GM12872 (cell line): ENCODE results near the gene TTC12.

Source experiments
- TF ChIP-seq, protein P1 (sequence below): IDR thresholded peaks from 3 replicates; pipeline ENCODE4 v1.5.1; 2011; ENCODE audit warnings: low read depth, mild to moderate bottlenecking, low read length, moderate library complexity; ENCODE audit not compliant: insufficient read depth

Gene TTC12

DNA sequence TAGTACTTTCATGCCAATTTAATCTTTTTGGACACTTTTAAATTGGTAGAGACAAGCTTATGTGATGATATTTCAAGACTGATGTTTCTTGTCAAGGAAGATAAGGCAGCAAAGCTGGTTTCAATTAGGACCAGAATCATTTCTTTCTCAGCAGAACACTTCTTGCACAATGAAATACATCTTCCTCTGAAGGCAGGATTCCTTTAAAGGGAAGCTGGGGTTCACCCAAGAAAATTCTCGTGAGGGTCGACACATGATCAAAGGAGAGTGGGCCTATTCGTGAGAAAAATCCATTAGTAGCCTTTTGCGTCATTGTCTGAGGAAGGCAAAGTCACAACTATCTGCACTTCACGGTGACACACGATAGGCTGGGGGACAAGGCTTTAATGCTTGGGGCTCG is 17.6 kb downstream of the TTC12 start:
- TF ChIP-seq, protein P1, sequence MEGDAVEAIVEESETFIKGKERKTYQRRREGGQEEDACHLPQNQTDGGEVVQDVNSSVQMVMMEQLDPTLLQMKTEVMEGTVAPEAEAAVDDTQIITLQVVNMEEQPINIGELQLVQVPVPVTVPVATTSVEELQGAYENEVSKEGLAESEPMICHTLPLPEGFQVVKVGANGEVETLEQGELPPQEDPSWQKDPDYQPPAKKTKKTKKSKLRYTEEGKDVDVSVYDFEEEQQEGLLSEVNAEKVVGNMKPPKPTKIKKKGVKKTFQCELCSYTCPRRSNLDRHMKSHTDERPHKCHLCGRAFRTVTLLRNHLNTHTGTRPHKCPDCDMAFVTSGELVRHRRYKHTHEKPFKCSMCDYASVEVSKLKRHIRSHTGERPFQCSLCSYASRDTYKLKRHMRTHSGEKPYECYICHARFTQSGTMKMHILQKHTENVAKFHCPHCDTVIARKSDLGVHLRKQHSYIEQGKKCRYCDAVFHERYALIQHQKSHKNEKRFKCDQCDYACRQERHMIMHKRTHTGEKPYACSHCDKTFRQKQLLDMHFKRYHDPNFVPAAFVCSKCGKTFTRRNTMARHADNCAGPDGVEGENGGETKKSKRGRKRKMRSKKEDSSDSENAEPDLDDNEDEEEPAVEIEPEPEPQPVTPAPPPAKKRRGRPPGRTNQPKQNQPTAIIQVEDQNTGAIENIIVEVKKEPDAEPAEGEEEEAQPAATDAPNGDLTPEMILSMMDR = no peak

DNA sequence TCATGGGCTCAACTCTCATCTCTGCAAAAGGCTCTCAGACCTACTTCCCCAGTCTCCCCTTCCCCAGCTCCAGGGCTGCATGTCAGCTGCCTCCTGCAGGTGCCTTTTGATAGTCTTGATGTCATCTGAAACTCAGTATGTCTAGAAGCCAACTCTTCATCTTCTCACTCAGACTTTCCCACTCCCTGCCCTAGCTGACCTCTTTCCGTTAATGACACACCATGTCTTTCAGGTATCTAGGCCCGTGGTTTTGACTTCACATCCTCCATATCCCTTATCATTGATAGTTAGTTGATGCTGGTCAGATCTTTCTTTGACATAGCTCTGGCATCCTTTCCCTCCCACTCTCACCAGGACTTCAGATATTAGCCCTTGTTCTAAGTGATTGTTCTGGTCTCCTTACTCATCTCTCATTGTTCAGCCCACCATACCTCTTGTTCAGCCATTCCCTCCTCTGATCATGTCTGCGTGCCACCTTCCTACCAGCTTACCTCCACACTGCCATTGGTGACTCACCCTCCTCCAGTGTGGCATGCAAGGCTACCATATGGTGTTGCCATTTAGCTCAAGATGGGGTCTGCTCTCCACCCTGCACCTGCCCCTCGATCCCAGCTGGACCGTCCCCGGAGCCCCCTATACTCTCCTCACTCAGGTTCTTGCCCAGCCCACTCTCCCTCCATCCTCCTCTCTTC is 18.4 kb downstream of the TTC12 start:
- TF ChIP-seq, protein P1 = no peak

GRCh38 chr11:113334183-113334582 is 19.8 kb downstream of the TTC12 start:
- TF ChIP-seq, protein P1 = no peak

- TF ChIP-seq, protein P1 = no peak
These were observed 24.3 kb downstream of the TTC12 start for GRCh38 chr11:113338730-113339129.

DNA sequence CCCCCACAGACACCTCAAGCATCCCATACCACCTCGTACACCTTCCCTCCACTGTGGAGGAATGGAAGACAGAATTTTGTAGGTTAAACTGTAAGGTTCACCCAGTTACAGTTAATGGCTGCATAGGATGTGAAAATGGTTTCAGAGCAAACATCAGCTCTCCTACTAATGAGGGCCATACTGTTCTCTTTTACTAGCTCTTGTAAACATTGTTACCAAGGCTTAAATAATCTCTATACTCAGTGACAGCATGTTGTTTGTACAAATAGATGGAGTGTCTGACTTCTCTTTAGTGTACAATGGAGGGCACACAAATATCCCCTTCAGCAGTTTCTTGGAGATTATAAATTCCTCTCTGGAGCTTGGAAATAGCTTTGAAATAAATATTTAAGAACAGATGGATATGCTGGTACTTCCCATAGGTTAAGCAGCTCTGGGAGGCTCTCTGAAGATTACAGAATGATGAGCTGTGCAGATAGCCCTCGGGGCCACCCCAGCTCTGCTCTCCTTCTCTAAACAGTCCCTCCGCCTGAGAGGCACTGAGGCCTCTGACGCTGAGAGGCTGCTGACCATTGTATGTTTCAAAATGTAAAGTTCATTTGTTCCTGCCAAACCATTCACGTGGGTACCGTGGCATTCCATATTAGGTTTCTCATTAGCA is 25.7 kb downstream of the TTC12 start:
- TF ChIP-seq, protein P1 = no peak

GRCh38 chr11:113341388-113342165 is 27.2 kb downstream of the TTC12 start:
- TF ChIP-seq, protein P1 = no peak

DNA sequence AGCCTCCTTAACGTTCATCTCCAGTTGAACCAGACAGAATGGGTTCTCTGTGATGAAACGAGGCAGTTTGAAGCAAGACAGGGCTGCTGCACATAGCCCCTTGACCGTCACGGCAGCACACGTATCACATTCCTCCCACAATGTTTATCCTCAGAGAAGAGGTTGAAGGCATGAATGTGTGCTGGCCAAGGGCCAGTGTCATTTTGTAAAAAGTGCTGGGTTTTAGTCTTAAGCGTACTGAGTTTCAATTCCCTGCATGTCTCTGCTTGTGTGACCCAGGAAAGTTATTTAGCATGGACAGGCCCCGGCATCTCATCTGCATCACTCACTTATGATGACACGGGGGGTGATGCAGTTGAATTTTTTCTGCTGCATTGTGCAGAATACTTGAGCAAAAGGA is 31.6 kb downstream of the TTC12 start:
- TF ChIP-seq, protein P1 = no peak
